SK-N-SH (cell line): ENCODE measurements around the gene ATP2A3.

ENCODE experiments used
- CTCF ChIP-seq: fragments of 200-600 bp; sonication (generic); IDR thresholded peaks from 2 replicates; pipeline ENCODE4 v1.6.1; 2017; ENCODE audit warnings: antibody characterized with exemption, mild to moderate bottlenecking, moderate library complexity
- IRF3 ChIP-seq: fragments of 150-350 bp; IDR thresholded peaks from 2 replicates; pipeline ENCODE4 v1.6.1; 2016; ENCODE audit warnings: mild to moderate bottlenecking, low read depth, low read length

GRCh38 chr17:3904501-3904900 lies 59.7 kb downstream of the ATP2A3 start:
- TF ChIP-seq CTCF: no peak
- no peak for TF ChIP-seq IRF3
